Muscle of leg (tissue), 11 donors: Measurements from ENCODE around the gene TMEM273. TPM values are rescaled to one million over a fixed set of nuclear protein-coding genes. Genes with fewer than 3 reads are reported as not detected.

Experiments
- DNase-seq: peaks from one replicate; pipeline ENCODE4 v3.0.0; 2013
- H3K27ac ChIP-seq: one replicate; pipeline ENCODE4 v1.5.1; 2013; ENCODE audit warnings: mild to moderate bottlenecking, low read length, control low read depth
- H3K27me3 ChIP-seq: one replicate; pipeline ENCODE4 v1.6.1; 2013; ENCODE audit warnings: low read length; ENCODE audit not compliant: control insufficient read depth, insufficient read depth
- H3K36me3 ChIP-seq: one replicate; pipeline ENCODE4 v1.6.1; 2013; ENCODE audit warnings: low read length; ENCODE audit not compliant: control insufficient read depth, insufficient read depth
- H3K4me1 ChIP-seq: one replicate; pipeline ENCODE4 v1.6.1; 2013; ENCODE audit warnings: low read length; ENCODE audit not compliant: control insufficient read depth, insufficient read depth
- H3K4me3 ChIP-seq: one replicate; pipeline ENCODE4 v1.5.1; 2013; ENCODE audit warnings: low read length, control low read depth
- H3K9me3 ChIP-seq: replicated peaks from 2 replicates; pipeline ENCODE4 v1.6.1; 2013; ENCODE audit warnings: low read depth, low read length; ENCODE audit not compliant: control insufficient read depth
- WGBS: methylation state at CpG from one replicate; pipeline ENCODE4 v1.1.5; 2013; ENCODE audit warnings: missing lambda C conversion rate; ENCODE audit not compliant: insufficient coverage; 5-methylcytosine and 5-hydroxymethylcytosine counted together
- polyA plus RNA-seq, 8 donors: library from polyadenylated mRNA; unstranded; fragments of 120-200 nt; gene quantifications; one replicate each; pipeline versions ENCODE4 v1.2.1 to v1.2.3, GENCODE V29; 2013; ENCODE audit warnings: inconsistent platforms in 1 of 8, low replicate concordance in 1 of 8; ENCODE audit not compliant: insufficient read length in 8 of 8, insufficient read depth in 1 of 8
- total RNA-seq: library from RNA; stranded (reverse); fragments of 120-200 nt; gene quantifications from one replicate; pipeline ENCODE4 v1.2.4, GENCODE V29; 2013

Gene TMEM273
- total and polyA plus RNA-seq, 9 donors = 3.9 to 9.5 (median 5.6) TPM

DNA sequence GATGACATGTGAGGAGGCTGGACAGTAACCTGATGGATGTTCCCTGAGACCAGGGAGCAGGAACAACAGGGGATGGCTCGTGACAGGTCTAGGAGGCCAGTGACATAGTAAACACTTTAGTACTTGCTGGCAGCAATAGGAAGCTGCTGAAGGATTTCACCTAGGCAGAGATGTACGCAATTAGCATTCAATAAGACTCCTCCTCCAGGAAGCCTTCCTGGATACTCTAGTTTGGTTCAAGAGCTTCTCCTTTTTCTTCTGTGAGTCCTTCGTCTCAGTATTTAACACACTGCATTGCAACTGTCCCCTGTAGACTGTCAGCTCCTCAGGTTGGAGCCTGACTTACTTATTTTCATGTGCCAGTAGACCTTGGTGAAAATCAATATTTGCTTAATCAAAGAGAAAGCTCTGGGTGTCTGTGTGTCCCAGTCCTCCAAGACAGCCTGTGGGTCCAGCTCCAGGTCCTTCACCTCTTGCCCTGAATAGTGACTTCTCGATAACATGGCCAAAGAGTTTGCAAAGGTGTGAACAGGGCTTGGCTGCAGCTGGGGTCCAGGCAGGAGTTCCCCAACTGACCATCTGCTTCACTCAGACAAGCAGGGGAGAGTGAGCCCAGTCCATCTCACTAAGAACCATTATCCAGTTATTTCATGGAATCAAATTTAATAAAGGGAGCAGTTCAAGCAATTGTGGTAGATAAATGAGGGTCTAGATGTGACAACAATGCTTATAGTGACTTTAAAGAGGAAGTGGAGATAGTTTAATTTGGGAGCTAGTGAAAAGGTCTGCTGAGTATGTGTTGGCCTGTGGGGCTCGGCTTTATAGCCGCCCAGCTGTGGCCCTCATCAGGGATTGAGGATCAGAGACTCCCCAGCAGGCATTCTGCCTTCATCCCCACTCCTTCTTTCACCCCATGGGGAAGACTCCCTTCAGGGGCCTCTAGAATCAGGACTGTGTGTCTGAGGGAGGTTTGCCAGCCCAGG lies 9.4 kb downstream of the TMEM273 start:
- 95% methylated on average over 4 of the region's 6 CpGs for WGBS
- no peak for DNase-seq
- Histone ChIP-seq H3K36me3 (no peaks in the 10 kb centered on the region), H3K27ac (no peak overlapping the region), H3K9me3 (no peaks in the 10 kb centered on the region), H3K4me3 (no peak overlapping the region), H3K27me3 (no peaks in the 10 kb centered on the region), H3K4me1 (peaks cover 27% of the 10 kb centered on the region)

DNA sequence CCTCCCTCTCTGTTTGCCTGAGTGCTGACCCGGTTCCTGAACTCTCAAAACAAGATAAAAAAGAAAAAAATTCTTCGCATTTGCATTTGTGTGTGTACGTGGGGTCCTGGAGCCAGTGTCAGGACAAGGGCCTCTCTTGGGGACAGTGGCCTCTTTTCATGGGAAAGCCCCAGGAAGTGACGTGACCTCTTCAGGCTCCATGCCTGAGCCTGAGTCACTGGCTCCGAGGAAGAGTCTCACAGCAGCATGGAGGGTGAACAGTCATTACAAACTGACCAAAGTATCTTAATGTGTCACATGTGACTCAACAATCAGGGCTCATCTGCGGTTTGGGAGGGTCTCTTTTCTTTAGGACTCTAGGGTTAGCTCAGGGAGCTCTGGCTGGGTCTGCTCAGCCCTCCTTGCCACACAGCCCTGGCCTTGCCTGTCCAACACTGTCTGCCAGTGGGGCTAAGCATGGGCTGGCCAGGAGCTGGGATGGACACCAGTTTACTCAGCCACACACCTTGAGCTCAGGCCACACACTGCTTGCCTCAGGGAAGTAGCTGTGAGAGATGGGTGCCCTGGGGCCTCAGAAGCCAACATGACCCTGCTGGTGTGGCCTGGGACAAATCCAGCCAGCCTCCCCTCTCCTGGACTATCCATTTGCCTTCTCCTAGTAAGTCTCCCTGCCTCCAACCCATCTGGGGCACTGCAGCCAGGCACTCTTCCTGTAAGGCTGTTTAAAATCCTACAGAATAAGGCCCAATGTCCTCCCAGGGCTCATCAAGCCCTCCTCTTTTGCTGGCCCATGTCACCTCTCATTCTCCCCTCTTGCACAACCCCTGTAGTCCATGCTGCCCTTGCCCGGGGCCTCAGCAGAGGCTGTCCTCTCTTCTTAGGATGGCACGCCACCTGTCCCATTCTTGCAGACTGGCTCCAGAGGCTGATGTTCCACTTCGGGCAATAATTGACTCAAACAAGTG lies 10.5 kb downstream of the TMEM273 start:
- 74% methylated on average over 5 of the region's 9 CpGs for WGBS
- Histone ChIP-seq H3K4me3 (no peak overlapping the region), H3K4me1 (peaks cover 31% of the 10 kb centered on the region), H3K27me3 (no peaks in the 10 kb centered on the region), H3K27ac (peak overlapping the region; percentile 45), H3K9me3 (no peaks in the 10 kb centered on the region), H3K36me3 (no peaks in the 10 kb centered on the region)
- peak; percentile 85 for DNase-seq

DNA sequence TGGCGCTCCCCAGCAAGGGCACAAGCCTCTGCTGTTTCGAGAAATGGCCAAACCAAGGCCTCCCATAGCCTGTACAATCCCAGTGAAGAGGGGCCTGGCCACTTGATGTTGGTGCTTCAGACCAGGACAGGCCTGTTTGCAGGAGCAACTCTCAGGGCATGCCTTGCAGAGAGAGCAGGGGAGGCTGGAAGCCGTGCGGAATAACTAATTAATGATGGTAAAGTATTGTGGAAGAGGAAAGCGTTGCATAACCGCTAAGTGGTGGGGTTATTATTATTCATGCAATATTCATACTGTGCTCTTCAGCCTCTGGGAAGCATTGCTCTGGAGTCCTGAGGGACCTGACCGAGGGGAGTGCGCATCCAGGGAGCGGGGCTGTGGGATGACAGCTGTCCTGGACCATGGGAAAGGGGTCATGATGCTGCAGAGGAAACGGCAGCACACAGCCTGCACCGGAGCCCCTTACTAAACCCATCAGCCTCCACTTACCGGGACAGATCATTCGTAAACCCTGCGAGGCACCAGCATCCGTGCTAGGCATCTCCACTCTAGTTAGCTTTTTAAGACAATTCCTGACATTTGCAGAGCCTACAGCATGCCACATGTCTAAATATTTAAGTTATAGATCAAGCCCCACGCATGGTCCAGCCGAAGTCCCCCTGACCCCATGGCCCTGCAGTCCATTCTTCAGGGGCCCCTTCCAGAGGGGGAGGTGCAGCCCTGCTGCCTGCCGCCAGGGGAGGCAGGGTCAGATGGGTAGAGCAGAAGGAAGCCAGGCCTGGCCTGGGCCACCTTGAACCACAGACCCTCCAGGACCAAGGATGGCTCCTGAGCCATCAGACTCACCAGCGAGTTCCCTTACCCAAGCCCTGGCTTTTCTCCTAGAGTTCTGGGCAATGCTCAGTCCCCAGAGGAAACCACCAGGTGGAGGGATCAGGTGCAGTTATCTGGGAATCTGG lies 11.6 kb downstream of the TMEM273 start:
- peak overlapping the region; percentile 23 for H3K27ac ChIP-seq
- peak; percentile 42 for DNase-seq
- WGBS = 83% methylated on average over 10 of the region's 19 CpGs
- no peaks in the 10 kb centered on the region for H3K27me3 ChIP-seq
- H3K4me1 ChIP-seq = peaks cover 41% of the 10 kb centered on the region
- H3K9me3 ChIP-seq = no peaks in the 10 kb centered on the region
- H3K4me3 ChIP-seq = no peak overlapping the region
- no peaks in the 10 kb centered on the region for H3K36me3 ChIP-seq

DNA sequence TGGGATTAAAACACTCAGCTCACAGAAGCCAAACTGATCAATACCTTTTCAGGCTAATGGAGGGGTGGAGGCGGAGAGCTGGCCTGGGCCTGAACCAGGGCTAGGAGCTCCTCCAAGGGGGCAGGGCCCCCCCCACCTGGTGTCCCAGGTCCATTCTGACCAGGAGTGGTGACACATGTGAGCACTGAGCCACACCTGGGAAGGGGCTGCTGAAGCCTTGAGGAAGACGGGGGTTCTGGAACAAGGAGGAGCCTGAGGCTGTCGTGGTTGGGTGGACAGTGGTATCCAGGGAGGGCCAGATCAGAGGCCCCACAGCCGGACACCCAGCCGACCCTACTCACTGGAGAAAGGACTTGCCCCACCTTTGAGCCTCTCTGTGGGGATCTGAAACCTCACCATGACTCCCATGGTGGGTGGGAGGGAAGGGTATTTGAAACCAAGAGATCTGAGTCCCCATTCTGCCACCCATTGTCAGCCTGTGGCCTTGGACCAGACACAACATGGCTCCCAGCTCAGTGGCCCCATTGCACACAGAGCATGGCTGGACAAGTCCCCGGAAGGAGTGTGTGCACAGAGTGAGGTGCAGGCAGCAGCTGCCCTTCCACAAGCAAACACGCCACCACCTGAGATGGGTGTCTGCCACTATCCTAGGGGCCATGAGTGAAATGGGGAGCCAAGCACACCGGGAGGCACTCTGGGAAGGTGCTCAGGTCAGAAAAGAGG lies 12.4 kb downstream of the TMEM273 start:
- Histone ChIP-seq H3K9me3 (no peaks in the 10 kb centered on the region), H3K36me3 (no peaks in the 10 kb centered on the region), H3K4me1 (peaks cover 50% of the 10 kb centered on the region), H3K27me3 (no peaks in the 10 kb centered on the region), H3K4me3 (no peak overlapping the region), H3K27ac (no peak overlapping the region)
- WGBS = 98% methylated on average over 5 of the region's 8 CpGs
- DNase-seq = no peak

DNA sequence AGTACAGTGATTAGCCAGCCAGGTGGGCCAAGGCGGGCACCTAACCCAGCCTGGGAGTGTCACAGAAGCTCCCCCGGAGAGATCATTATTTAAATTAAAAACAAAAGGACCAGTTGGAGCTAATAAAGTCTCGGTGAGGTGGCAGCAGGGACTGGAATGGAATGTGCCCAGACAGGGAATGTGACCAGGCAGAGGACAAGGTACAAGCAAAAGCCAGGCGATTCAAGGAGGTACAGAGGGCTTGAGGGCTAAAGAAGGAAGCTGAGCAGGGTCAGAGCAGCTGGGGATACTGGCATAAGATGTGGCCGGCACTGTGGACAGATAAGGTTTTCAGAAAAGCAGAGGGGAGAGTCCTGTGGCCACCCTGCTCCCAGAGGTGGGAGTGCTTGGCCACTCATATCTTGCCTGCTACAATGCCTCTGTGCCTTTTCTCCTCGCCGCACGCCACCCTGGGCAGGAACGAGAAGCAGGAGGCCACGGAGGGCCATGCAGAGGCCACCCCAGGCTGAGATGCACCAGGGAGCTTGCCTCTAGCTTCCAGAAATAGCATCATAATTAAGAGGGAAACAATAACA lies 13.2 kb downstream of the TMEM273 start:
- no peak overlapping the region for H3K27ac ChIP-seq

DNA sequence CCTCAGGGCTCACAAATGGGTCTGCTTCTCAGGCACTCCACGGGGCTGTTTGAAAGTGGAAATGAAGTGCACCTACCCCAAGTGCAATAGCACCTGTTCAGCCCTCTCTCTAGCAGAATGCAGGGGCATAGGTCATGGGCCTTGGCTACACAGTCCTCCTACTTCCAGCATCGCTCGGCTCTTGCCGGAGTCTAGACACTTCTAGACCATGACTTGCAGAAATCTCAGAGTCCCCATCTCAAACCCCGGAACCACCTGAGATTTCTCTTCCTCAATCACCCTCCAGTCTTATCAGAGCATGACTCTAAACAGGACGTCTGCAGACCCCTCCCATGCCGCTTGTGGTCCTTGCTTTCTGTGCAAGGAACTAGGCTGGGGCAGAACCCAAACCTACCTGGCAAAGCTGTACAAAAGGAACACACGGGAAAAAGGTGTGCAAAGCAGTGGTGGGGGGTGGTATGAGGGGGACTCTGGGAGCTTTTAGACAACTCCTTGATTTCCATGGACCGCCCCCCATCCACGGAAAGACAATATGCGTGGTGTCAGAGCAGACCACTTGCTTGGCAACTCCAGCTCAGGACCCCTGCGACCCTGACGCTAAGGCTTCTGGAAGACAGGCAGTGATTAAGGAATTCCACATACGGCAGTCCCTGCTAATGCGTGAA lies 13.8 kb downstream of the TMEM273 start:
- peaks cover 56% of the 10 kb centered on the region for H3K4me1 ChIP-seq
- no peak overlapping the region for H3K27ac ChIP-seq
- H3K27me3 ChIP-seq = no peaks in the 10 kb centered on the region
- no peak overlapping the region for H3K4me3 ChIP-seq
- WGBS = 83% methylated on average over 14 of the region's 15 CpGs
- H3K9me3 ChIP-seq = no peaks in the 10 kb centered on the region
- DNase-seq = no peak
- H3K36me3 ChIP-seq = no peaks in the 10 kb centered on the region

More for the DNA sequence above, 13.2 kb downstream of the TMEM273 start:
- Histone ChIP-seq H3K27me3 (no peaks in the 10 kb centered on the region), H3K4me3 (no peak overlapping the region), H3K4me1 (peaks cover 56% of the 10 kb centered on the region), H3K36me3 (no peaks in the 10 kb centered on the region), H3K9me3 (no peaks in the 10 kb centered on the region)
- WGBS = 76% methylated on average over 8 of the region's 10 CpGs
- DNase-seq = no peak

DNA sequence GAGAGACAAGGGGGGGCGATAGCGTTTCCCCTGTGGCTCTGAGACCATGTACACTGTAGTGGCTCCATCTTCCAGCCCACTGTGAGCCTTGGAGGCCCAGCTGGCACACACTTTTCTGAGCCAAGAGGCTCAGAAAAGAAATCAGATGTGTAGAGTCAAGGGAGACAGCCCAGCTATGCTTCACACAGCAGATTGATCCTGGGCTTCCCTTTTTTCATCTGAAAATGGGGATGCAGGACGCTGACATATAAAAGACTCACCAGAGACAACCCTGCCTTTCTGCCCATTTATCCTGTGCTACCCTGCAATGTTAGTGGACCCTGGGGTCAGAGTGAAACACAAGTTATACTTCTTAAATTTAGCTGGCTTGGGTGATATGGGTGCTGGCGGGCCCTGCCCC lies 14.3 kb downstream of the TMEM273 start:
- H3K36me3 ChIP-seq = no peaks in the 10 kb centered on the region
- H3K27me3 ChIP-seq = no peaks in the 10 kb centered on the region
- H3K4me1 ChIP-seq = peaks cover 56% of the 10 kb centered on the region
- 90% methylated on average over 2 of the region's 4 CpGs for WGBS
- no peak overlapping the region for H3K27ac ChIP-seq
- no peaks in the 10 kb centered on the region for H3K9me3 ChIP-seq
- no peak overlapping the region for H3K4me3 ChIP-seq
- no peak for DNase-seq

DNA sequence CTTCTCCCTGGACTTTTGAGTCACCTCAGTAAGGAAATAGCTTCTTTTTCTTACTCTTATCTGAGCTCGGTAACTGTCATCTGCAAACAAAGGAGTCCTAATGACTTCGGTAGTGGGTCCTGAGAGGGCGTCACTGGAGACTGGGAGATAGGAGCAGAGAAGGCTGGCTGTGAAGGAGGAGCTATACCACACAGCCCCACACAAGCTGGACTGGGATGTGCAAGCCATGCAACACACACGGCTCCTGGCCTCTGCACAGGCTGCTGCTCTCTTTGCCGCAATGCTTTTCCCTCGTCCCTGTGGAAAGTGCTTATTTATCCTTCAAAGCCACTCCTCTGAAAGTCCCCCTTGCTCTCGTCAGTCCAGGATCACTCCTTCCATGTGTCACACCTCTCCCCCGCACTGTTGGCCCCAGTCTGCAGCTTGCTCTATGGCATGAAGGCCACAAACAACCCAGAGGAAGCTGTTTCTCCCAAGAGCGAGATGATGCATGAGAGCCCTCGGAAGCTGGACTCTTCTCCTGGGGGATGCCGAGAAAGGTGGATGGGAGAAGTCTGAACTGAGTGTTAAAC lies 14.9 kb downstream of the TMEM273 start:
- no peaks in the 10 kb centered on the region for H3K27me3 ChIP-seq
- no peaks in the 10 kb centered on the region for H3K9me3 ChIP-seq
- WGBS = 88% methylated on average over 5 of the region's 11 CpGs
- no peak overlapping the region for H3K27ac ChIP-seq
- H3K36me3 ChIP-seq = no peaks in the 10 kb centered on the region
- no peak for DNase-seq
- H3K4me3 ChIP-seq = no peak overlapping the region
- peaks cover 56% of the 10 kb centered on the region for H3K4me1 ChIP-seq
